PFSK-1 (cell line): ENCODE data around the gene TPPP.

Experiments used
- POLR2AphosphoS5 ChIP-seq: IDR thresholded peaks from 2 replicates; pipeline ENCODE4 v1.6.1; 2012; ENCODE audit warnings: low read depth, mild to moderate bottlenecking, control low read depth, low read length, moderate library complexity
- REST ChIP-seq, 2 experiments: IDR thresholded peaks; 2 replicates each; pipeline versions ENCODE4 v1.6.1 to v1.8.0; 2011 to 2012; ENCODE audit warnings: low read depth in 2 of 2, low read length in 2 of 2, control low read depth in 1 of 2, inconsistent platforms in 1 of 2, mild to moderate bottlenecking in 1 of 2, moderate library complexity in 1 of 2; ENCODE audit not compliant: insufficient read depth in 1 of 2

GRCh38 chr5:642481-642880 lies 50.7 kb downstream of the TPPP start:
- TF ChIP-seq REST (IDR thresholded peaks at IDR 0.05; ENCODE audit: insufficient read depth in 1 of 2, low read depth in 2 of 2, low read length in 2 of 2) = no peak
- TF ChIP-seq POLR2AphosphoS5 = no peak
